MCF 10A (cell line): ENCODE results near the gene BACH2. TPM values are rescaled to one million over a fixed set of nuclear protein-coding genes. Genes with fewer than 3 reads are reported as not detected.

ENCODE experiments used
- BruUV-seq: library from RNA; stranded (reverse); fragments of 400-500 nt; replicated peaks from 2 replicates; lab custom pipeline; 2021; lab: Mats Ljungman, UMichigan
- CTCF ChIA-PET: fragments of 300-600 bp; sonication (Branson Sonifier 250); formaldehyde crosslinking; extraction: SDS; loops from one replicate; lab custom pipeline; 2021; ENCODE audit warnings: antibody characterized with exemption, inconsistent platforms; lab: Yijun Ruan, JAX
- POLR2A ChIA-PET: fragments of 300-600, 350-650 bp; sonication (Branson Sonifier 250); formaldehyde crosslinking; extraction: SDS; loops from one replicate; lab custom pipeline; 2020; ENCODE audit warnings: antibody characterized with exemption, inconsistent platforms; lab: Yijun Ruan, JAX
- DNase-seq: peaks from one replicate; pipeline ENCODE4 v3.0.0-alpha.2; 2018; ENCODE audit not compliant: unreplicated experiment
- H3K27ac Mint-ChIP-seq: one replicate; pipeline ENCODE4 v1.8.0; 2022; ENCODE audit warnings: mild to moderate bottlenecking, low read depth, mixed read lengths; ENCODE audit not compliant: unreplicated experiment
- H3K27me3 Mint-ChIP-seq: one replicate; pipeline ENCODE4 v1.8.0; 2022; ENCODE audit warnings: mixed read lengths; ENCODE audit not compliant: insufficient read depth, unreplicated experiment
- H3K36me3 Mint-ChIP-seq: one replicate; pipeline ENCODE4 v1.8.0; 2022; ENCODE audit warnings: mild to moderate bottlenecking, moderate library complexity, mixed read lengths; ENCODE audit not compliant: insufficient read depth, unreplicated experiment
- H3K4me1 Mint-ChIP-seq: one replicate; pipeline ENCODE4 v1.8.0; 2022; ENCODE audit warnings: mixed read lengths; ENCODE audit not compliant: insufficient read depth, unreplicated experiment
- H3K4me3 Mint-ChIP-seq: one replicate; pipeline ENCODE4 v1.8.0; 2022; ENCODE audit warnings: mild to moderate bottlenecking, moderate library complexity, mixed read lengths; ENCODE audit not compliant: unreplicated experiment
- H3K9me3 Mint-ChIP-seq: one replicate; pipeline ENCODE4 v1.8.0; 2022; ENCODE audit warnings: mixed read lengths; ENCODE audit not compliant: unreplicated experiment
- intact Hi-C: fragments of 100-400 bp; cut with micrococcal nuclease; formaldehyde crosslinking; loops from 2 replicates; pipeline ENCODE4 v1.14.1; 2022
- total RNA-seq: library from RNA; stranded (reverse); gene quantifications from 2 replicates; pipeline ENCODE4 v1.2.3, GENCODE V29; 2022
- TF ChIP-seq, protein P1 (sequence below): fragments of 200-600 bp; IDR thresholded peaks from one replicate; pipeline ENCODE4 v1.8.0; 2022; ENCODE audit warnings: antibody characterized with exemption, mild to moderate bottlenecking; ENCODE audit not compliant: unreplicated experiment

The BACH2 gene
- total RNA-seq, 1 experiment from 2014 or later, result 9.9 TPM

DNA sequence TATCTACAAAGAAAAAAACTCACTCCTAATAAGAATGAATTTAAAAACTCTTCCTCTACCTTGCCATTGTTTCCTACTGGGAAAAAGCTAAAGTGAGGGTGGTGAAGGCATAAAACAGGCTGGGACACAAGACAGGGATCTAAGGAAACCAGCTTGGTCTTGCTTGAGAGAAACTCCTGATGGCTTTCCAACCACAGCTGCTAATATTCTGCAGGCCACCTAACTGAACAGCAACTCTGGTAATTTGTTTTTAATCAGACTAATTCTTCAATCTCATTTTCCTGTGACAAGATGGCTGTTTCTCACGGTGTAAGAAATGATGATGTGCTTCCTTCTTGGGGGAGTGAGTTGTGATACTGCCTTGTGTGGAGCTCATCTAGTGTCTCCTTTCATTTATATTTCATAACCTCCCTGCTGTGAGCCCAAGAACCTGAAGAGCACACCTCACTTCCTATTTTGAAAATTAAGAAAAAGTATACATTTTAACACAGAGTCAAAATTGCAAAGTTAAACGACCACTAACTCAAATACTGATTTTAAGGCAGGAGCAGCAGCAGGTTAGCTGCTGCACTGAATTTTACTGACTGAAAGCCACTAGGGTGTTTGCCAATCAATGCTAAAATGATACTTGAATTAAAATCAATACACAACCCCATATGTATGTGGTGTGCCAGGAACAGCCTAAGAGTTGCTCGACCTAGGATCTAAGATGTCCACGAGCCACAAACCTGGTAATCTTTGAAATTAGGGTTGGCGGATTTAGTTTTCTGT, 58.0 kb downstream of the BACH2 start:
- BruUV-seq, result no TSS peak
- TF ChIP-seq, protein P1, sequence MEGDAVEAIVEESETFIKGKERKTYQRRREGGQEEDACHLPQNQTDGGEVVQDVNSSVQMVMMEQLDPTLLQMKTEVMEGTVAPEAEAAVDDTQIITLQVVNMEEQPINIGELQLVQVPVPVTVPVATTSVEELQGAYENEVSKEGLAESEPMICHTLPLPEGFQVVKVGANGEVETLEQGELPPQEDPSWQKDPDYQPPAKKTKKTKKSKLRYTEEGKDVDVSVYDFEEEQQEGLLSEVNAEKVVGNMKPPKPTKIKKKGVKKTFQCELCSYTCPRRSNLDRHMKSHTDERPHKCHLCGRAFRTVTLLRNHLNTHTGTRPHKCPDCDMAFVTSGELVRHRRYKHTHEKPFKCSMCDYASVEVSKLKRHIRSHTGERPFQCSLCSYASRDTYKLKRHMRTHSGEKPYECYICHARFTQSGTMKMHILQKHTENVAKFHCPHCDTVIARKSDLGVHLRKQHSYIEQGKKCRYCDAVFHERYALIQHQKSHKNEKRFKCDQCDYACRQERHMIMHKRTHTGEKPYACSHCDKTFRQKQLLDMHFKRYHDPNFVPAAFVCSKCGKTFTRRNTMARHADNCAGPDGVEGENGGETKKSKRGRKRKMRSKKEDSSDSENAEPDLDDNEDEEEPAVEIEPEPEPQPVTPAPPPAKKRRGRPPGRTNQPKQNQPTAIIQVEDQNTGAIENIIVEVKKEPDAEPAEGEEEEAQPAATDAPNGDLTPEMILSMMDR, result no peak
- POLR2A ChIA-PET, result interaction anchor here (0.8 kb wide), 1 partner anchor 51 kb away, joined by 3 read pairs; no protein-coding TSS in a partner anchor
- CTCF ChIA-PET, result interaction anchor here (1.0 to 1.9 kb wide), 2 partner anchors 9 to 34 kb away, joined by 4 read pairs; no protein-coding TSS in a partner anchor
- Mint-ChIP-seq H3K27ac (no peak overlapping the region), H3K4me3 (no peak overlapping the region), H3K27me3 (no peaks in the 10 kb centered on the region), H3K4me1 (no peaks in the 10 kb centered on the region), H3K36me3 (no peaks in the 10 kb centered on the region), H3K9me3 (no peaks in the 10 kb centered on the region)
- DNase-seq, result no peak
- intact Hi-C loops, result no loop called here

DNA sequence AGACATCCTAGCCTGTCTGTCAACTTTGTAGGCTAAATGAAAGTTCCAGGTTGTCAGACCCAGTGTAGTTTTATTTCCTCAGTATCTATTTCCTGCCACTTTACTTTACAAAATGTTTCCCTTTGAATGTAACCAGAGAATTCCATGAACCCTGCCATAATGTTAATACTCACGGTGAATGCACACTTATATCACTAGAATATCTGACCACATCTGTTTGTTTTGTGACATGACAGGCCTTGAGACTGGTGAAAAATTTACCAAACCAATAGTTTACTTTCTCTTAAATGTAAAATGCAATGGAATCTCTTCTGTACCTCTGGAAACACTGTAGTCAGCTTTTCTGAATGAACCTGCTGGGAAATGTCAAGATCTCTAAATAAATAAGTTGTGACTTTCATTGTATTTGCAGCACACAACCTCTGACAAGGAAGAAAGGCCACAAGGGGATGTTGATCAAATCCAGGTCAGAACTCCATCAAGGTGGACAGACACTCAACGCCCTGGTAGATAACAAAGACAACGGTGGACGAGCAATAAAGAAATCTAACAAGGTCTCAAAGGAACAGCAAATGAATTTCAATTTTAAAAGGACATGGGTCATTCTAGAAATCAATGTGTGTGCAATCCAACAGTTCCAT, 59.2 kb downstream of the BACH2 start:
- POLR2A ChIA-PET, result no interaction called here
- DNase-seq, result no peak
- CTCF ChIA-PET, result interaction anchor here (0.6 kb wide), 1 partner anchor 28 kb away, joined by 3 read pairs; no protein-coding TSS in a partner anchor
- Mint-ChIP-seq H3K27me3 (no peaks in the 10 kb centered on the region), H3K4me3 (no peak overlapping the region), H3K9me3 (no peaks in the 10 kb centered on the region), H3K36me3 (no peaks in the 10 kb centered on the region), H3K4me1 (no peaks in the 10 kb centered on the region), H3K27ac (no peak overlapping the region)
- intact Hi-C loops, result no loop called here
- no TSS peak for BruUV-seq
- TF ChIP-seq, protein P1, result no peak

DNA sequence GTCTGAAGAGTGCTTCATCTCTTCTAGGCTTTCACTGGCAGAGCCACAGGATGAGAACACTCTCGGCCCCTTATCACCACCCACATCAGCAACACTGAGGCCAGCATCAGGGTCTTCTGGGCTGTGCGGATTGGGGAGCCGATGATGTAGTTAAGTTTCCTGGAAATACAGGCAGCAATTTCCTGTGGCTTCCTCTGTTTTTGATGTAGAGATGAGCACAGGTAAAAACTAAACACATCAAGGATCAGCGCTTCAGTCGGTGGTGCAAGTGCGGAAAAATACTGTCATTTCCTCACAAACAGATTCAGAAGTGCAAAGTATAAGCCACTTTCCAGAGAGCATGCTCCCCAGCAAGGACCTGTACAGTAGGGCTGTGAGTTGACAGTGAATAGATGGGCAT, 62.6 kb downstream of the BACH2 start:
- CTCF ChIA-PET, result no interaction called here
- Mint-ChIP-seq H3K27me3 (no peaks in the 10 kb centered on the region), H3K27ac (no peak overlapping the region), H3K4me1 (no peaks in the 10 kb centered on the region), H3K36me3 (no peaks in the 10 kb centered on the region), H3K9me3 (no peaks in the 10 kb centered on the region), H3K4me3 (no peak overlapping the region)
- intact Hi-C loops, result no loop called here
- no TSS peak for BruUV-seq
- POLR2A ChIA-PET, result no interaction called here
- no peak for DNase-seq
- TF ChIP-seq, protein P1, result no peak

DNA sequence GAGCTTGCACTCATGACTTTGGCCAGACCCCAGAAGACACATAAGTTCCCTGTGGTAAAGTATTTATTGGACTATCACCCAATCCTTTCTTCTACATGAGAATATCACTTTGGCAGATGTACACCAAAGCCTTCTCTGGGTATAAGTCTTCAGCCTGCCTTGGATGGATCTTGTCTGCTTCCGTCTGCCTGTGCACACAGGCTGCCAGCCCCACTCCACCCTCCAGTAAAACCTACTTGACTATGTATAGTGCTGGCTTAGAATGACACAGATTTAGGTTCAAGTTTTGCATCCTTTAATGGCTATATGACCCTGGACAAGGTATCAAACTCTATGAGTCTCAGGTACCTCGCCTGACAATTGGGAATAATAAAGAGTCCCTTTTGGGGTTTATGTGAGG, 63.4 kb downstream of the BACH2 start:
- ChIA-PET CTCF (interaction anchor here (0.7 kb wide), 1 partner anchor 263 kb away, joined by 4 read pairs; no protein-coding TSS in a partner anchor), POLR2A (interaction anchor here (0.7 kb wide), 1 partner anchor 18 kb away, joined by 4 read pairs; no protein-coding TSS in a partner anchor)
- TF ChIP-seq, protein P1, result no peak
- H3K27ac Mint-ChIP-seq, result no peak overlapping the region
- no peak overlapping the region for H3K4me3 Mint-ChIP-seq
- DNase-seq, result no peak
- intact Hi-C loops, result no loop called here
- H3K36me3 Mint-ChIP-seq, result peaks cover 5% of the 10 kb centered on the region
- no TSS peak for BruUV-seq
- H3K4me1 Mint-ChIP-seq, result no peaks in the 10 kb centered on the region
- no peaks in the 10 kb centered on the region for H3K9me3 Mint-ChIP-seq
- H3K27me3 Mint-ChIP-seq, result no peaks in the 10 kb centered on the region
